ENCODE measurements around the gene COX19. TPM values are rescaled to one million over a fixed set of nuclear protein-coding genes. Genes with fewer than 3 reads are reported as not detected.
A peak's percentile ranks its signal among the peaks of the same experiment; 100 is the strongest.

The COX19 gene
- polyA plus RNA-seq, 1 of the 3 experiments (the other 2 are of a cell fraction), result 7.6 TPM

DNA sequence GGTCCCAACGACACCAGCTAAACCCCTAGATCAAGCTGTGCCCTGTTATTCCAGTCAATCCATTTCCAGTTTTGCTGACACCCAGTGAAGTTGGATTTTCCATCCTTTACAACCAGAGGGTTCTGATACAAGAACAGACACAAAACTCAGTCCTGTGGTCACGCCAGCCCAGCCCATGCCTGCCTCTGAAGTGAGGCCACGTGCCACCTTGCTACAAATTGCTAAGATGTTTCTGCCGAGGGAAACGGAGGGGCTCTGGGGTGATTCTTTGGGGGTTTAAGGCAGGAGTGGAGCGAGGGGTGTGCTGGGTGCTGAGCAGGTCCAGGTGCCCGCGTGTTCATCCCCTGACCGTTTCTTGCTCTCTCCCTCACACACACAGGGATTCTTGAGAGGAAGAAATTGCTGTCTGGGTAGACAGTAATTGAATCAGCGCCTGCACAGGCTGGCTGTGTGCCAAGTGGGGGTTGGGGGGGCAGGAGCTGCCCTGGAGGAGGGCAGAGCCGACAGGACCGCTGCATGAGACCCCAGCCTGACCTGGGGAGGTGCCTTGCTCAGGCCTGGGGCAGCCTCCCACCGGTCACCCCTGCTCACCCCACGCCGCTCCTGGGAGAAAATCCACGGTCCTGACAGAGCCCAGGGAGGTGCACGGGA, 58.9 kb downstream of the COX19 start:
- peaks cover 4% of the 10 kb centered on the region for H3F3A ChIP-seq (replicated peaks; ENCODE audit: insufficient read depth)
- peaks cover 0 to 24% of the 10 kb centered on the region in 2 experiments; a peak in 1 of 4 replicates for H3K4me1 ChIP-seq (ENCODE audit: control insufficient read depth in 1 of 2, insufficient read depth in 2 of 2, low read depth in 1 of 2, low read length in 1 of 2)
- H3K27me3 ChIP-seq (ENCODE audit: insufficient read depth), result no peaks in the 10 kb centered on the region
- DNase-seq, result peak; percentile 90
- no peaks in the 10 kb centered on the region for H4K20me1 ChIP-seq (ENCODE audit: insufficient read depth)
- no peak overlapping the region for H3K9ac ChIP-seq
- H3K4me2 ChIP-seq, result peak overlapping the region; percentile 48; the same call in 1 of the 2 replicates
- H3K9me3 ChIP-seq, result no peaks in the 10 kb centered on the region
- peak overlapping the region in 1 of 2 experiments; percentile 24; a peak in 1 of 4 replicates for H3K4me3 ChIP-seq (ENCODE audit: low read depth in 2 of 2, low read length in 1 of 2)
- WGBS (ENCODE audit: low lambda C conversion rate), result 19% methylated on average over 14 of the region's 17 CpGs
- H3K9me2 ChIP-seq, result no peaks in the 10 kb centered on the region
- no peaks in the 10 kb centered on the region for H3K79me2 ChIP-seq (ENCODE audit: insufficient read depth)
- CTCF ChIA-PET, result interaction anchor here (0.6 to 2.8 kb wide), 4 partner anchors 9 to 261 kb away, joined by 3 to 26 read pairs (median 3); no protein-coding TSS in a partner anchor
- H2AFZ ChIP-seq (ENCODE audit: low read depth), result no peak overlapping the region
- H3K27ac ChIP-seq (ENCODE audit: low read depth in 2 of 2, low read length in 1 of 2), result peak overlapping the region in 1 of 2 experiments; percentile 30; a peak in 2 of 4 replicates
- H3K36me3 ChIP-seq (replicated peaks in 1 of 2; ENCODE audit: control insufficient read depth in 1 of 2, insufficient read depth in 2 of 2, low read length in 1 of 2), result no peaks in the 10 kb centered on the region
- POLR2A ChIA-PET, result interaction anchor here (0.7 kb wide), 1 partner anchor 9 kb away, joined by 3 read pairs; no protein-coding TSS in a partner anchor
- TF ChIP-seq ELF1 (IDR thresholded peaks at IDR 0.05) (no peak), TCF12 (IDR thresholded peaks at IDR 0.05) (no peak; the same call in 1 of the 2 replicates), RXRA (IDR thresholded peaks at IDR 0.05; ENCODE audit: borderline replicate concordance, low read depth) (no peak), RCOR1 (IDR thresholded peaks at IDR 0.05; ENCODE audit: low read length) (no peak; the same call in 1 of the 2 replicates), JUND (IDR thresholded peaks at IDR 0.05) (no peak), YY1 (IDR thresholded peaks at IDR 0.05; ENCODE audit: low read depth) (no peak), NRF1 (IDR thresholded peaks at IDR 0.05; ENCODE audit: low read depth, low read length) (no peak), MXI1 (IDR thresholded peaks at IDR 0.05; ENCODE audit: low read depth, low read length) (peak; percentile 68), EZH2phosphoT487 (IDR thresholded peaks at IDR 0.05; ENCODE audit: borderline replicate concordance, low read depth) (no peak), MEF2A (IDR thresholded peaks at IDR 0.05; ENCODE audit: borderline replicate concordance, low read depth) (no peak), USF2 (IDR thresholded peaks at IDR 0.05; ENCODE audit: borderline replicate concordance, low read depth, low read length) (no peak), CHD2 (IDR thresholded peaks at IDR 0.05; ENCODE audit: low read length, partially characterized antibody) (peak; percentile 59), EP300 (IDR thresholded peaks at IDR 0.05; ENCODE audit: borderline replicate concordance in 1 of 2, low read depth in 1 of 2, low read length in 1 of 2) (0 out of 4 replicates have a peak, but pooled peaks of 1 of the 2 experiments have one; percentile 27), TAF1 (IDR thresholded peaks at IDR 0.05; ENCODE audit: borderline replicate concordance, low read depth, low read length) (no peak), SMC3 (IDR thresholded peaks at IDR 0.05; ENCODE audit: low read depth, low read length) (no peak), IRF3 (IDR thresholded peaks at IDR 0.05; ENCODE audit: low read depth, low read length) (no peak), FOXJ3 (CRISPR knock-in tag; IDR thresholded peaks at IDR 0.05) (no peak), POLR2AphosphoS5 (IDR thresholded peaks at IDR 0.05; ENCODE audit: low read depth, low read length) (no peak), FOSL2 (IDR thresholded peaks at IDR 0.05; ENCODE audit: borderline replicate concordance, low read depth) (no peak), PBX3 (IDR thresholded peaks at IDR 0.05) (no peak), NFIC (IDR thresholded peaks at IDR 0.05; ENCODE audit: borderline replicate concordance) (peak; percentile 99), FOXM1 (IDR thresholded peaks at IDR 0.05; ENCODE audit: low read depth) (no peak), TEAD4 (IDR thresholded peaks at IDR 0.05; ENCODE audit: borderline replicate concordance, insufficient read depth) (no peak), GATA2 (CRISPR knock-in tag; IDR thresholded peaks at IDR 0.05) (no peak)
- TF ChIP-seq, protein P1, sequence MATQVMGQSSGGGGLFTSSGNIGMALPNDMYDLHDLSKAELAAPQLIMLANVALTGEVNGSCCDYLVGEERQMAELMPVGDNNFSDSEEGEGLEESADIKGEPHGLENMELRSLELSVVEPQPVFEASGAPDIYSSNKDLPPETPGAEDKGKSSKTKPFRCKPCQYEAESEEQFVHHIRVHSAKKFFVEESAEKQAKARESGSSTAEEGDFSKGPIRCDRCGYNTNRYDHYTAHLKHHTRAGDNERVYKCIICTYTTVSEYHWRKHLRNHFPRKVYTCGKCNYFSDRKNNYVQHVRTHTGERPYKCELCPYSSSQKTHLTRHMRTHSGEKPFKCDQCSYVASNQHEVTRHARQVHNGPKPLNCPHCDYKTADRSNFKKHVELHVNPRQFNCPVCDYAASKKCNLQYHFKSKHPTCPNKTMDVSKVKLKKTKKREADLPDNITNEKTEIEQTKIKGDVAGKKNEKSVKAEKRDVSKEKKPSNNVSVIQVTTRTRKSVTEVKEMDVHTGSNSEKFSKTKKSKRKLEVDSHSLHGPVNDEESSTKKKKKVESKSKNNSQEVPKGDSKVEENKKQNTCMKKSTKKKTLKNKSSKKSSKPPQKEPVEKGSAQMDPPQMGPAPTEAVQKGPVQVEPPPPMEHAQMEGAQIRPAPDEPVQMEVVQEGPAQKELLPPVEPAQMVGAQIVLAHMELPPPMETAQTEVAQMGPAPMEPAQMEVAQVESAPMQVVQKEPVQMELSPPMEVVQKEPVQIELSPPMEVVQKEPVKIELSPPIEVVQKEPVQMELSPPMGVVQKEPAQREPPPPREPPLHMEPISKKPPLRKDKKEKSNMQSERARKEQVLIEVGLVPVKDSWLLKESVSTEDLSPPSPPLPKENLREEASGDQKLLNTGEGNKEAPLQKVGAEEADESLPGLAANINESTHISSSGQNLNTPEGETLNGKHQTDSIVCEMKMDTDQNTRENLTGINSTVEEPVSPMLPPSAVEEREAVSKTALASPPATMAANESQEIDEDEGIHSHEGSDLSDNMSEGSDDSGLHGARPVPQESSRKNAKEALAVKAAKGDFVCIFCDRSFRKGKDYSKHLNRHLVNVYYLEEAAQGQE (IDR thresholded peaks at IDR 0.05; ENCODE audit: low read depth, low read length), result no peak
- TF ChIP-seq, protein P2, sequence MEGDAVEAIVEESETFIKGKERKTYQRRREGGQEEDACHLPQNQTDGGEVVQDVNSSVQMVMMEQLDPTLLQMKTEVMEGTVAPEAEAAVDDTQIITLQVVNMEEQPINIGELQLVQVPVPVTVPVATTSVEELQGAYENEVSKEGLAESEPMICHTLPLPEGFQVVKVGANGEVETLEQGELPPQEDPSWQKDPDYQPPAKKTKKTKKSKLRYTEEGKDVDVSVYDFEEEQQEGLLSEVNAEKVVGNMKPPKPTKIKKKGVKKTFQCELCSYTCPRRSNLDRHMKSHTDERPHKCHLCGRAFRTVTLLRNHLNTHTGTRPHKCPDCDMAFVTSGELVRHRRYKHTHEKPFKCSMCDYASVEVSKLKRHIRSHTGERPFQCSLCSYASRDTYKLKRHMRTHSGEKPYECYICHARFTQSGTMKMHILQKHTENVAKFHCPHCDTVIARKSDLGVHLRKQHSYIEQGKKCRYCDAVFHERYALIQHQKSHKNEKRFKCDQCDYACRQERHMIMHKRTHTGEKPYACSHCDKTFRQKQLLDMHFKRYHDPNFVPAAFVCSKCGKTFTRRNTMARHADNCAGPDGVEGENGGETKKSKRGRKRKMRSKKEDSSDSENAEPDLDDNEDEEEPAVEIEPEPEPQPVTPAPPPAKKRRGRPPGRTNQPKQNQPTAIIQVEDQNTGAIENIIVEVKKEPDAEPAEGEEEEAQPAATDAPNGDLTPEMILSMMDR (IDR thresholded peaks at IDR 0.05), result no peak
